ENCODE measurements around the gene EPB41L4A.
"Not testable (repeated sequence)": the region's sequence is repeated elsewhere in the genome, so short reads cannot be mapped to it uniquely, and the experiment has no call there.

EPB41L4A gene

DNA sequence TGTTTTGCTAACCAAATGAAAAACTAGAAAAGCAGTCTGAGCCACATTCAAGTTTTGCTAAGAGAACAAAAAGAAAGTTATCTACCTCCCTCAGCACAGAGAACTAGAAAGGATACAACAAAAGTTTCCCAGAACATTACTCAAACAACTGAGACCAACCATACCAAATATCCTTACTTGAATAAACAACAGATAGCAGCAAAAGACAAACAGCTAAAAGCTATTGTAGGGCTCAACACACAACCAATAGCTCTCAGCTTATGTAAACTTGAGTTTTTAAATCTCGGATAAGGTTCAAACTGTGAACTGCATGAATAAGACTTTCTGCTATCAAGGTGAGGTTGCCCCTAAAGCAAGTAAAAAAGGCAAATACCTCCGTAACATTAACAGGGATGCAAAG is 3.5 kb downstream of the EPB41L4A start:
- Mint-ChIP-seq H3K4me3 (no peak overlapping the region), H3K36me3 (no peaks in the 10 kb centered on the region), H3K4me1 (peaks cover 14% of the 10 kb centered on the region), H3K27ac (no peak overlapping the region), H3K9me3 (no peaks in the 10 kb centered on the region), H3K27me3 (peaks cover 26% of the 10 kb centered on the region)
- ATAC-seq = no peak

- ATAC-seq = no peak
- Mint-ChIP-seq H3K4me1 (peaks cover 12% of the 10 kb centered on the region), H3K27me3 (peaks cover 16% of the 10 kb centered on the region), H3K9me3 (no peaks in the 10 kb centered on the region), H3K36me3 (no peaks in the 10 kb centered on the region), H3K4me3 (no peak overlapping the region), H3K27ac (no peak overlapping the region)
Measured at GRCh38 chr5:112413611-112414010, 5.5 kb downstream of the EPB41L4A start.

GRCh38 chr5:112412346-112412745 is 6.7 kb downstream of the EPB41L4A start:
- Mint-ChIP-seq H3K4me1 (no peaks in the 10 kb centered on the region), H3K9me3 (no peaks in the 10 kb centered on the region), H3K27me3 (peaks cover 11% of the 10 kb centered on the region), H3K4me3 (no peak overlapping the region), H3K36me3 (no peaks in the 10 kb centered on the region), H3K27ac (no peak overlapping the region)
- no peak for ATAC-seq

DNA sequence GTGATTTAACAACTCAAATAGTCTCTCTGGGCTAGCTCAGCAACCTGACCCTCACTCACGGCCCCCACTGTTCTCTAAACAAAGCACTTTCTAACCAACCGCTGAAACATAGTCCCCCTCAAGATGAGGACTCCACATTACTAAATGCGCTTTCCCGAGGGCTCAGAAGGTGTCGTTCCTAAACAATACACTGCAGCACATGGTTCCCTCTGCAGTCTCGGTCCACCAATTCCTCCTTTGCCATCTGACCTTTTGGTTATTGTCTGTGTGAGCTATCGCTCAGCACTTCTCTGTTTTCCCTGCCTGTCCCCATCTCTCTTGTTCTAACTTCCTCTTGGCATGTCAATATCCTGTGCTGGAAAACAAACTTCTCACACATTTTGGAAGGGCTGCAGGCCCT is 7.2 kb downstream of the EPB41L4A start:
- no peaks in the 10 kb centered on the region for H3K36me3 Mint-ChIP-seq
- ATAC-seq = no peak
- H3K9me3 Mint-ChIP-seq = no peaks in the 10 kb centered on the region
- no peak overlapping the region for H3K4me3 Mint-ChIP-seq
- H3K4me1 Mint-ChIP-seq = no peaks in the 10 kb centered on the region
- H3K27me3 Mint-ChIP-seq = peaks cover 15% of the 10 kb centered on the region
- H3K27ac Mint-ChIP-seq = no peak overlapping the region

DNA sequence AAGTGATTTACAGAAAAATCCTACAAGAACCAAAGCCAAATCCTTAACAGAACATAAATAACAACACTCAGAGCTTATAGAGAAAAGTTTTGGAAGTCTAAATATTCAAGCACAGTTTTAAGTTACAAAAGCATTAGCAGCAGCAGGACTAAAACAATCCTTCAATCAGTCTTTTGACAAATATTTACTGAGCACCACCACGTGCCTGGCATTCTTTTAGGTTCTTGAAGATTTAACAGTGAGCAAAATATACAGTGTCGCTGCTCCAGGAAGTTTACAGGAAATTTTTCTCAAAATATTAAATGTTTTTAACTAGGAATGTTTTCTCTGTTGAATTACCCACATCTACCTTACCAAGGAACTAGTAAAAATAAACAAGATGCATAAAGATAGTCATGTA is 11.4 kb downstream of the EPB41L4A start:
- no peaks in the 10 kb centered on the region for H3K4me1 Mint-ChIP-seq
- peaks cover 18% of the 10 kb centered on the region for H3K27me3 Mint-ChIP-seq
- H3K4me3 Mint-ChIP-seq = no peak overlapping the region
- no peak for ATAC-seq
- H3K36me3 Mint-ChIP-seq = no peaks in the 10 kb centered on the region
- H3K9me3 Mint-ChIP-seq = no peaks in the 10 kb centered on the region
- no peak overlapping the region for H3K27ac Mint-ChIP-seq

- Mint-ChIP-seq H3K27ac (no peak overlapping the region), H3K4me3 (no peak overlapping the region), H3K36me3 (no peaks in the 10 kb centered on the region), H3K9me3 (no peaks in the 10 kb centered on the region), H3K27me3 (peaks cover 13% of the 10 kb centered on the region), H3K4me1 (no peaks in the 10 kb centered on the region)
- no peak for ATAC-seq
Measured at GRCh38 chr5:112407240-112407639, 11.8 kb downstream of the EPB41L4A start.

DNA sequence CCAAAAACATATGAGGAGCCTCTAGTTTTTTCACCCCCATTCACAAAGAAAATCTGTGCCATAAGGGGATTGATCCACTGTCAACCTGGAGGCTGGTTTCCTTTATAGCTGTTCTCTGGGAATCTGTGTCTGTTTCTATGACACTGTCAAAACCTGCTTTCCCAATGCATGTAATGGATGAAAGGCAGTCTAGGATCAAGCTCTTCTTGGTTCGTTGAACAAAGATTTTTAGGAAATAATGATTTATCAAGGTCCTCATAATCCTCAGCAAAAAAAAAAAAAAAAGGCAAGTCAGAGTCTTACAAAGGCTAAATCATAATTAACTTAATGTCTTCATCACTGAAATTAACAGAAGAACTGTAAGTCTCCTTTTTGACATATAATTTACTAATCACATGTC is 16.0 kb downstream of the EPB41L4A start:
- Mint-ChIP-seq H3K27ac (no peak overlapping the region), H3K9me3 (no peaks in the 10 kb centered on the region), H3K4me3 (no peak overlapping the region), H3K36me3 (no peaks in the 10 kb centered on the region), H3K4me1 (no peaks in the 10 kb centered on the region), H3K27me3 (peaks cover 25% of the 10 kb centered on the region)
- ATAC-seq = no peak

- Mint-ChIP-seq H3K9me3 (no peaks in the 10 kb centered on the region), H3K4me1 (no peaks in the 10 kb centered on the region), H3K36me3 (no peaks in the 10 kb centered on the region), H3K27ac (no peak overlapping the region), H3K4me3 (no peak overlapping the region), H3K27me3 (peaks cover 19% of the 10 kb centered on the region)
- ATAC-seq = no peak
Measured at GRCh38 chr5:112401924-112402323, 17.2 kb downstream of the EPB41L4A start.

DNA sequence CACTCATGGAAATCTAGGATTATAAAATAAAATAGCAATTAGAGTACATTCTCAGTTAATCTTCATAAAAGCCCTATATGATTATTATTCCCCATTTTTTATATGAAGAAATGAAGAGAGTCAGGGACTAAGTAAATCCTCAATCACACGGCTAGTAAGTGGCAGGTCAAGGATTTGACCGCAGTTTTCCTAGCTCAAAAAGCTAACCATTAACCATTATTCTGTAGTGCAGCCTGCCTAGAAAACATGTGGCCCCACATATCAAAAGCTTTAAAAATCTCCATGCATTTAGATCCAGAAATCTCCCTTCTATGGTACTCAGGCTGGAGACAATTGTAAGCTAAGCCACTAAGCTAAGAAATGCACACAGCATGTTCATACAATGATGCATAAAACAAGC is 21.4 kb downstream of the EPB41L4A start:
- H3K9me3 Mint-ChIP-seq = no peaks in the 10 kb centered on the region
- H3K27me3 Mint-ChIP-seq = peaks cover 21% of the 10 kb centered on the region
- H3K4me3 Mint-ChIP-seq = no peak overlapping the region
- no peak overlapping the region for H3K27ac Mint-ChIP-seq
- H3K36me3 Mint-ChIP-seq = no peaks in the 10 kb centered on the region
- no peak for ATAC-seq
- no peaks in the 10 kb centered on the region for H3K4me1 Mint-ChIP-seq

- H3K36me3 Mint-ChIP-seq = no peaks in the 10 kb centered on the region
Measured at GRCh38 chr5:112396430-112396829, 22.6 kb downstream of the EPB41L4A start.

DNA sequence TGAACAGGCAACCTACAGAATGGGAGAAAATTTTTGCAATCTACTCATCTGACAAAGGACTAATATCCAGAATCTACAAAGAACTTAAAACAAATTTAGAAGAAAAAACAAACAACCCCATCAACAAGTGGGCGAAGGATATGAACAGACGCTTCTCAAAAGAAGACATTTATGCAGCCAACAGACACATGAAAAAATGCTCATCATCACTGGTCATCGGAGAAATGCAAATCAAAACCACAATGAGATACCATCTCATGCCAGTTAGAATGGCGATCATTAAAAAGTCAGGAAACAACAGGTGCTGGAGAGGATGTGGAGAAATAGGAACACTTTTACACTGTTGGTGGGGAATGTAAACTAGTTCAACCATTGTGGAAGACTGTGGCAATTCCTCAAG is 23.8 kb downstream of the EPB41L4A start:
- peaks cover 43% of the 10 kb centered on the region for H3K27me3 Mint-ChIP-seq
- H3K9me3 Mint-ChIP-seq, ATAC-seq, H3K27ac Mint-ChIP-seq, H3K36me3 Mint-ChIP-seq, H3K4me1 Mint-ChIP-seq, H3K4me3 Mint-ChIP-seq: not testable (repeated sequence)

More at GRCh38 chr5:112396430-112396829, 22.6 kb downstream of the EPB41L4A start:
- Mint-ChIP-seq H3K4me1 (no peaks in the 10 kb centered on the region), H3K4me3 (no peak overlapping the region), H3K27me3 (peaks cover 34% of the 10 kb centered on the region), H3K9me3 (no peaks in the 10 kb centered on the region), H3K27ac (no peak overlapping the region)
- no peak for ATAC-seq

- no peak overlapping the region for H3K27ac Mint-ChIP-seq
- H3K36me3 Mint-ChIP-seq = no peaks in the 10 kb centered on the region
- no peaks in the 10 kb centered on the region for H3K9me3 Mint-ChIP-seq
- no peaks in the 10 kb centered on the region for H3K4me1 Mint-ChIP-seq
- H3K4me3 Mint-ChIP-seq = no peak overlapping the region
- peaks cover 37% of the 10 kb centered on the region for H3K27me3 Mint-ChIP-seq
- no peak for ATAC-seq
Measured at GRCh38 chr5:112390327-112390726, 28.8 kb downstream of the EPB41L4A start.

DNA sequence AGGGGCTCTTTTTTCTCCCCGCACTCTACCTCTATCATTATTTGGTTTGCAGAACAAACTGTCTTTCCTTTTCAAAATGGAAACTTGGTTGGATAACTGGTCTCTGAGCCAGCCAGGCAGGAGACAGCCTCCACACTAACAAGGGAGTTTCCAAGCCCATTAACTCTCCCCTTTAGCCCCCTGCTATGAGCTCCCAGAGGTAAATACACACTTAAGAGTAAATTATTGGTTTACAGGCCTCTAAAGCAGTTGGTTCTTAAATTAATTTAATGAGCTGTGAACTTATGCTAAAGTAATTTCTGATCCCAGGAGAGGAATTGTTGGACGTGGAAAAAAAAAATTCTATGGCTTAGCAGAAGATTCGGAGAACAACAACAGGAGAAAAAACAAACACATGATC is 30.3 kb downstream of the EPB41L4A start:
- Mint-ChIP-seq H3K4me1 (no peaks in the 10 kb centered on the region), H3K9me3 (no peaks in the 10 kb centered on the region), H3K4me3 (no peak overlapping the region), H3K27ac (no peak overlapping the region), H3K36me3 (no peaks in the 10 kb centered on the region), H3K27me3 (peaks cover 37% of the 10 kb centered on the region)
- ATAC-seq = no peak

- Mint-ChIP-seq H3K9me3 (no peaks in the 10 kb centered on the region), H3K36me3 (no peaks in the 10 kb centered on the region), H3K4me1 (no peaks in the 10 kb centered on the region), H3K4me3 (no peak overlapping the region), H3K27ac (no peak overlapping the region), H3K27me3 (peaks cover 33% of the 10 kb centered on the region)
- no peak for ATAC-seq
Measured at GRCh38 chr5:112388074-112388473, 31.0 kb downstream of the EPB41L4A start.

GRCh38 chr5:112386766-112387165 is 32.3 kb downstream of the EPB41L4A start:
- ATAC-seq = no peak
- Mint-ChIP-seq H3K4me1 (no peaks in the 10 kb centered on the region), H3K9me3 (no peaks in the 10 kb centered on the region), H3K27me3 (peaks cover 20% of the 10 kb centered on the region), H3K27ac (no peak overlapping the region), H3K4me3 (no peak overlapping the region), H3K36me3 (no peaks in the 10 kb centered on the region)

DNA sequence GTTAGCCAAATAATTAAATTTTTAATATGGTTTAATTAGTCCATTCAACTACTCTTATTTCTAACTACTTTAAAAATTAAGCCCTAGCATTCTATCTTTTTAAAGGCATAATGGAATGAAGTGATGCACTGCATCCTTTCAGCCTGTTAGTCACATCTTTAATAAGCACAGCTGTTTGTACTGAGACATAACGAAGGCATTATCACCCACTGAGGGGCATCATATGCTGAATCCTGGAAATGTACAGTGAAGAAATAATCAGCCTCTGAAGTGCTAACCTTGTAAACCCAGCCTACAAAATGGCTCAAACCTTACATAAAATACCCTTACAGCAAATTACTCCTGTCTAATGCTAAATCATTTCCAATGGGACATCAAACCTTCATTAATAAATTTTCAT is 33.1 kb downstream of the EPB41L4A start:
- Mint-ChIP-seq H3K4me3 (no peak overlapping the region), H3K27ac (no peak overlapping the region), H3K27me3 (peaks cover 12% of the 10 kb centered on the region), H3K9me3 (no peaks in the 10 kb centered on the region), H3K4me1 (no peaks in the 10 kb centered on the region), H3K36me3 (no peaks in the 10 kb centered on the region)
- ATAC-seq = no peak

GRCh38 chr5:112385566-112385965 is 33.5 kb downstream of the EPB41L4A start:
- no peaks in the 10 kb centered on the region for H3K36me3 Mint-ChIP-seq
- H3K27me3 Mint-ChIP-seq = peaks cover 8% of the 10 kb centered on the region
- no peak overlapping the region for H3K4me3 Mint-ChIP-seq
- H3K27ac Mint-ChIP-seq = no peak overlapping the region
- ATAC-seq = no peak
- no peaks in the 10 kb centered on the region for H3K4me1 Mint-ChIP-seq
- no peaks in the 10 kb centered on the region for H3K9me3 Mint-ChIP-seq
